ENCODE measurements around the gene EPHB4.

Gene EPHB4

GRCh38 chr7:100791881-100792666 lies 35.2 kb downstream of the EPHB4 start:
- Histone ChIP-seq H3K4me3 (ENCODE audit: low read depth, low read length) (no peak overlapping the region), H3K9me3 (ENCODE audit: severe bottlenecking) (peaks cover 5% of the 10 kb centered on the region), H3K36me3 (no peaks in the 10 kb centered on the region), H3K27ac (no peak overlapping the region), H3K27me3 (ENCODE audit: insufficient read depth, low read depth, severe bottlenecking) (peaks cover 75% of the 10 kb centered on the region)
- DNase-seq = no peak
- no peak for TF ChIP-seq CTCF (IDR thresholded peaks at IDR 0.05; ENCODE audit: low read depth, low read length)

- H3K36me3 ChIP-seq = no peaks in the 10 kb centered on the region
- no peak overlapping the region for H3K4me3 ChIP-seq (ENCODE audit: low read depth, low read length)
- peak; percentile 36; the same call in 1 of the 2 replicates for TF ChIP-seq CTCF (IDR thresholded peaks at IDR 0.05; ENCODE audit: low read depth, low read length)
- no peak for DNase-seq
- peaks cover 55% of the 10 kb centered on the region for H3K27me3 ChIP-seq (ENCODE audit: insufficient read depth, low read depth, severe bottlenecking)
- H3K27ac ChIP-seq = no peak overlapping the region
- peaks cover 12% of the 10 kb centered on the region for H3K9me3 ChIP-seq (ENCODE audit: severe bottlenecking)
Measured at GRCh38 chr7:100789055-100789454, 38.3 kb downstream of the EPHB4 start.

GRCh38 chr7:100786323-100786722 lies 41.0 kb downstream of the EPHB4 start:
- H3K27ac ChIP-seq = no peak overlapping the region
- DNase-seq = no peak
- peaks cover 15% of the 10 kb centered on the region for H3K9me3 ChIP-seq (ENCODE audit: severe bottlenecking)
- no peaks in the 10 kb centered on the region for H3K36me3 ChIP-seq
- no peak overlapping the region for H3K4me3 ChIP-seq (ENCODE audit: low read depth, low read length)
- H3K27me3 ChIP-seq (ENCODE audit: insufficient read depth, low read depth, severe bottlenecking) = peaks cover 33% of the 10 kb centered on the region
- TF ChIP-seq CTCF (IDR thresholded peaks at IDR 0.05; ENCODE audit: low read depth, low read length) = no peak

GRCh38 chr7:100785878-100786277 lies 41.4 kb downstream of the EPHB4 start:
- Histone ChIP-seq H3K36me3 (no peaks in the 10 kb centered on the region), H3K9me3 (ENCODE audit: severe bottlenecking) (peaks cover 15% of the 10 kb centered on the region), H3K27ac (no peak overlapping the region), H3K27me3 (ENCODE audit: insufficient read depth, low read depth, severe bottlenecking) (peaks cover 34% of the 10 kb centered on the region), H3K4me3 (ENCODE audit: low read depth, low read length) (no peak overlapping the region)
- TF ChIP-seq CTCF (IDR thresholded peaks at IDR 0.05; ENCODE audit: low read depth, low read length) = no peak
- no peak for DNase-seq

GRCh38 chr7:100783804-100784203 lies 43.5 kb downstream of the EPHB4 start:
- DNase-seq = no peak
- TF ChIP-seq CTCF (IDR thresholded peaks at IDR 0.05; ENCODE audit: low read depth, low read length) = no peak
- Histone ChIP-seq H3K27me3 (ENCODE audit: insufficient read depth, low read depth, severe bottlenecking) (peaks cover 29% of the 10 kb centered on the region), H3K27ac (no peak overlapping the region), H3K9me3 (ENCODE audit: severe bottlenecking) (peaks cover 10% of the 10 kb centered on the region), H3K4me3 (ENCODE audit: low read depth, low read length) (no peak overlapping the region), H3K36me3 (no peaks in the 10 kb centered on the region)

GRCh38 chr7:100781255-100781654 lies 46.1 kb downstream of the EPHB4 start:
- no peaks in the 10 kb centered on the region for H3K36me3 ChIP-seq
- peaks cover 33% of the 10 kb centered on the region for H3K27me3 ChIP-seq (ENCODE audit: insufficient read depth, low read depth, severe bottlenecking)
- no peak for DNase-seq
- no peak overlapping the region for H3K27ac ChIP-seq
- H3K4me3 ChIP-seq (ENCODE audit: low read depth, low read length) = no peak overlapping the region
- H3K9me3 ChIP-seq (ENCODE audit: severe bottlenecking) = peaks cover 10% of the 10 kb centered on the region
- TF ChIP-seq CTCF (IDR thresholded peaks at IDR 0.05; ENCODE audit: low read depth, low read length) = no peak
